OCI-M2 (cell line): Measurements from ENCODE around the gene ABCC12.
"Not testable (repeated sequence)": the region's sequence is repeated elsewhere in the genome, so short reads cannot be mapped to it uniquely, and the experiment has no call there.

ENCODE experiments used
- DNase-seq: peaks from one replicate; lab custom pipeline; 2025; ENCODE audit not compliant: unreplicated experiment; lab: John Stamatoyannopoulos, UW

ABCC12 gene

GRCh38 chr16:48155926-48156789, at the start of gene ABCC12:
Gene ABCC12 (minus strand): TSS chr16:48155993. CDS start chr16:48146424, 9,569 bp downstream.
- no peak for DNase-seq

GRCh38 chr16:48204825-48205151, 49.0 kb upstream of the ABCC12 start:
- DNase-seq, result no peak

- DNase-seq, result no peak
Measured at GRCh38 chr16:48203974-48204824, 48.4 kb upstream of the ABCC12 start.

GRCh38 chr16:48201515-48202201, 45.9 kb upstream of the ABCC12 start:
- no peak for DNase-seq

GRCh38 chr16:48197294-48197693, 41.5 kb upstream of the ABCC12 start:
- DNase-seq, result no peak

GRCh38 chr16:48194828-48195556, 39.2 kb upstream of the ABCC12 start:
- DNase-seq, result no peak

- DNase-seq, result no peak
Measured at GRCh38 chr16:48193846-48194245, 38.1 kb upstream of the ABCC12 start.

- no peak for DNase-seq
Measured at GRCh38 chr16:48188449-48189102, 32.8 kb upstream of the ABCC12 start.

- DNase-seq, result no peak
Measured at GRCh38 chr16:48187779-48188178, 32.0 kb upstream of the ABCC12 start.

- DNase-seq, result no peak
Measured at GRCh38 chr16:48184681-48185080, 28.9 kb upstream of the ABCC12 start.

GRCh38 chr16:48182979-48183537, 27.3 kb upstream of the ABCC12 start:
- DNase-seq, result no peak

GRCh38 chr16:48181746-48182520, 26.1 kb upstream of the ABCC12 start:
- DNase-seq, result not testable (repeated sequence)

GRCh38 chr16:48180868-48181480, 25.2 kb upstream of the ABCC12 start:
- no peak for DNase-seq

- no peak for DNase-seq
Measured at GRCh38 chr16:48176635-48177408, 21.0 kb upstream of the ABCC12 start.

GRCh38 chr16:48173889-48174288, 18.1 kb upstream of the ABCC12 start:
- DNase-seq, result no peak

GRCh38 chr16:48172682-48173081, 16.9 kb upstream of the ABCC12 start:
- DNase-seq, result no peak

GRCh38 chr16:48169896-48170295, 14.1 kb upstream of the ABCC12 start:
- no peak for DNase-seq

GRCh38 chr16:48168075-48168474, 12.3 kb upstream of the ABCC12 start:
- DNase-seq, result no peak
